GM19328 (cell line): ENCODE measurements around the gene TMEM106A.
"Not testable (repeated sequence)": the region's sequence is repeated elsewhere in the genome, so short reads cannot be mapped to it uniquely, and the experiment has no call there.

ENCODE experiments used
- ATAC-seq: cut with Tn5 transposase; IDR thresholded peaks from one replicate; pipeline ENCODE4 v1.9.1; 2021; ENCODE audit warnings: mild to moderate bottlenecking, moderate library complexity; ENCODE audit not compliant: unreplicated experiment

TMEM106A gene

GRCh38 chr17:43213545-43213944, 1.9 kb downstream of the TMEM106A start:
- no peak for ATAC-seq

DNA sequence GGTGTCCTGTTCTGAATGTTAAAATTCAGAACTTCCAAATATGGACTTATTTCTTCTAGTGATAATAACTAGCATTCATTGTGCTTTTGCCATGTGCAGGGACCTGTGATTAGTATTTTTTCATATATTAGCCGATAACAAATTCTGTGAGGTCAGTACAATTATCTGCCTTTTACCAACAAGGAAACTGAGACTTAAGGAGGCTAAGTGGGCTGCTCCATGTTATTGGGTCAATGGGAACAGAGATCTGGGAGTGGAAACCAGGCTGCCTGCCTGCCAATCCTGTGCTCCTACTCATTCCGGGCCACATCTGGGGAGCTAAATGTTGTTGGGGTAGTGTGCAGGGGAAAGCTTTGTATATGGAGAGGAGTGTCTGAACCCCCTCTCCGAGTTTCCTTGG, 3.7 kb downstream of the TMEM106A start:
- no peak for ATAC-seq

GRCh38 chr17:43216369-43216761, 4.7 kb downstream of the TMEM106A start:
- no peak for ATAC-seq

DNA sequence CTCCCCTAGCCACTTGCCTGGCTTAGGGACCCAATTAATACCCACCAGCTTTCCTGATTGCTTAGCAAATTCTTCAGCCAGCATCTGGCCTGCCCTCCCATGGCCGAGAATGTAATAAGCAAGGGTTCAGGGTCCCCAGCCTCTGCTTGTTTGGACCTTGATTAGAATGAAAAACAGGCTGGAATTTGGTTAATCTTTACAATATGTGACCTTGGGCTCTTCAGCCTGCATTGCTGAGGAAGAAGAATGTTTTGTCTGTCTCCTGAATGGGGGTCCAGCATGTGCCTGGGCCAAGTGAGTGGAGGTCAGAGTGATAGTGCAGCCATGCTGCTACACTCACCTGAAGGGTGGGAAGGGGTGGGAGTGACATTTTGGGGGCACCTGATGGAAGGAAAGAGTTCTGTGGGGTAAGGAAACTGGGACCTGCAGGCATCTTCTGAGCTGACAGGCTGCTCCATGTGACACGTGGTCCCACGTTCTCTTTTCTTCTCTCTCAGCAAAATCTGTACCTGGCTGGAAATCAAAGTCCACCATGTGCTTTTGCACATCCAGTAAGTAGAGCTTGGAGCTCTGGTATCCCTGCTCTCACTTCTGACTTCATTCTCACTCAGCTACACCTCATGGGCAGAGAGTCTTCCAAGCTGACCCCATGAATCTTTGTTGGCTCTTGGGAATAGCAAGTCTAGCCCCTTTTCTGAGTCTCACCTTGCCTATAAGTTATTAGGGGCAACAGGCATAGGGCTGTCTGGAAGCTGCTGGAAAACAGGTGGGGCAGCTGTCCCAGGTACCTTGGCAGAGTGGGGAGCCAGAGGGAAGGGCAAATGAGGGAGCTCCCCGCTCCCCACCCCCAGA, 5.3 kb downstream of the TMEM106A start:
- no peak for ATAC-seq

DNA sequence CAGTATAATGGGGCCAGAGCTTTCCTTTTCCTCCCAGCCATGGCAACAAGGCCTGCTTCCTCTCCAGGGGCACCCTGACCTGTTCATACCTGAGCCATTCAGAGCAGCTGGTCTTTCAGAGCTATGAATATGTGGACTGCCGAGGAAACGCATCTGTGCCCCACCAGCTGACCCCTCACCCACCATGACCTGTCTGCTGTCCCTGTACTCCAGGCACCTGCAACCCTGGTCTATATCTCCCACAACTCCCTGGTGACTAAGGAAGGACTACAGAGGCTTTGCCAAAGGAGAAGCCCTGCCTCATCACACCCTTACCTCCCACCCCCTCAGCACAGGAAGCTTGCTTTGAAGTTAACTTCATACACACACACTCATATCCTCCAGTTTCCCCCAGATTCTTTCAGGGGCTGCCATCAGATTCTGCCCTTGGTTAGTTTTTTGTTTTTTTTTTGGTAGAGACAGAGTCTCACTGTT, 6.0 kb downstream of the TMEM106A start:
- no peak for ATAC-seq

GRCh38 chr17:43219001-43219400, 7.3 kb downstream of the TMEM106A start:
- no peak for ATAC-seq

DNA sequence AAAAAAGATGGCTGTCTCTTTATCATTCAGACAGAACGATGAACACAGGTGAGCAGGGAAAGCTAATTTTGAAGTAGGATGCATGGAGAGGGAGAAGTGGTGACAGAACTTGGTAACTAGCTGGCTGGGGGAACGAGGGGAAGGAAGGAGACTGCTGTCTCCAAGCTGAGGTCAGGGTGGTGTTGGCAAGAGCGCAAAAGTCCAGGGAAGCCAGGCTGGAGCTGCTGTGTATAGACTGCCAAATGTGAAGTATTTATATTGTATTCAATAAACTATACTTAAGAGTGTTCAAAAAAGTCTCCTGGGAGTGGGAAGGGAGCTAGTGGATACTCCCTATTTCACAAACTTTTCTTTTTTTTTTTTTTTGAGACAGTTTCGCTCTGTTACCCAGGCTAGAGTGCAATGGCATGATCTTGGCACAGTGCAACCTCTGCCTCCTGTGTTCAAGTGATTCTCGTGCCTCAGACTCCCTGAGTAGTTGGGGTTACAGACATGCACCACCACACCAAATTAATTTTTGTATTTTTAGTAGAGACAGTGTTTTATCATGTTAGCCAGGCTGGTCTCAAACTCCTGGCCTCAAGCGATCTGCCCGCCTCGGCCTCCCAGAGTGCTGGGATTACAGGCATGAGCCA, 8.2 kb downstream of the TMEM106A start:
- ATAC-seq = no peak

DNA sequence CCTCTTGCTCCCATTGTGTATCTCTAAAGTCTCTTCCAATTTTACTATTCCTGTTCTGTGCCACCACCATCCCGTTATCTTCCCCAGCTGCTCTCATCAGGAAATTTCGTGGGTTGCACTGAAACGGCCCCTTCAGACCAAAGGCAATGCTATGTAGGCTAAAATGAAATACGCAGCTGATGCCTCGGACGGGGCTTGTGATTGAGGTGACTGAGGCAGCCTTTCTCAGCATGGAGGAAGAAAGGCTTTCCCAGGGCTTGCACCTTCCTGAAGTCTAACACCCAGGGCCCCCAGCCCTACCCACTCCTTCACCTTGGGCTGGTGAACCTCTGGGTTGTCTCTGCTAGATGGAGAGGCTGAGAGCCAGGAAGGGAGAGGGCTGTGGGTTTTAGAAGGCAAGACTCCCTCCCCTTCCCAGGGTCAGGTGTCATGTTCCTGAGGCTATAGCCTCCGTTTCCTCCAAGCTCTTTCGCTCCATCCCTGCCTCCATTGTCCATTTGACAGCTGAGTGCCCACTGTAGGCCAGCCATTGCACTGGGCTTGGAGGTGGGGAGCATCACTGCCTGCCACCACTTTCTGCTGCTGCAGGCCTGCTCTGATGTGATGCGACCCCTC, 8.9 kb downstream of the TMEM106A start:
- no peak for ATAC-seq

DNA sequence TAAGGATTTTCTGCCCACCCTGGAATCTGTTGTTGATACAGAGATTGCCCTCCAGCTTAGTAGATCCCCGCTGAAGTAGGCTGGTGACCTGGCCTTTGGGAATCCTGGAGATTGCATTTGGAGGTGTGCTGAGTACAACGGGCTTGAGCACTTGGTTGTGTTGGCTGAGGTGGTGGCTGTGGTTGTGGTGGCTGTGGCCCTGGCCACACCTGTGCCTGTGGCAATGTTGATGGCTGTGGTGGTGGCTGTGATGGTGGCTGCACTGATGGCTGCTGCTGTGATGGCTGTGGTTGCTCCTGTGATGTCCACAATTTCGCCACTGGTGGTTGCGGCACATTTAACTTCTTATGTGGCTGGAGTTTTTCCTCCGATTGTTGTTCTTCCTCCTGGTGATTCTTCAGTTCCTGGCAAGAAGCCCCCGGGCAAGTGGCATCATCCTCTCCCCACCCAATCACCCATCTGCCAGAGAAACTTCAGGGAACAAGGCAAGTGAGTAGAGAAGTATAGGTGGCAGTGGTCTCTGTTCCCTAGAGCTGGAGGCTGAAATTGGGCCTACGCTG, 12.6 kb downstream of the TMEM106A start:
- no peak for ATAC-seq

DNA sequence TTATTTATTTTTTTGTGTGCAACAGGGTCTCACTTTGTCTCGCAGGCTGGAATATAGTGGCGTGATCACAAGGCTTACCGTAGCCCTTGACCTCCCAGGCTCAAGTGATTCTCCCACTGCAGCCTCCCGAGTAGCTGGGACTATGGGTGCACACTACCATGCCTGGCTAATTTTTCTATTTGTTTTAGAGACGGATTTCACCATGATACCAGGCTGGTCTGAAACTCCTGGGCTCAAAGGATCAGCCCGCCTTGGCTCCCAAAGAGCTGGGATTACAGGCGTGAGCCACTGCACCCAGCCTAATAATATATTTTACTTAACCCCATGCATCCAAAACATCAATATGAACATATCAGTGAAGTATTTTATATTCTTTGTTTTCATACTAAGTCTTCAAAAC, 14.7 kb downstream of the TMEM106A start:
- ATAC-seq = no peak

GRCh38 chr17:43228020-43228782, 16.5 kb downstream of the TMEM106A start, which contains the start of gene CCDC200:
Gene CCDC200, minus strand, starts transcription at chr17:43228623. Its CDS starts 69 bp downstream, at chr17:43228554.
- ATAC-seq = not testable (repeated sequence)

- not testable (repeated sequence) for ATAC-seq
Observed at GRCh38 chr17:43231205-43232020, 19.7 kb downstream of the TMEM106A start.

- not testable (repeated sequence) for ATAC-seq
Observed at GRCh38 chr17:43232021-43232699, 20.5 kb downstream of the TMEM106A start.

GRCh38 chr17:43233263-43233662, 21.6 kb downstream of the TMEM106A start:
- not testable (repeated sequence) for ATAC-seq

- not testable (repeated sequence) for ATAC-seq
Observed at GRCh38 chr17:43233877-43234276, 22.2 kb downstream of the TMEM106A start, which contains the start of gene RNU2-1. Gene RNU2-1, minus strand, starts transcription at chr17:43233977.

DNA sequence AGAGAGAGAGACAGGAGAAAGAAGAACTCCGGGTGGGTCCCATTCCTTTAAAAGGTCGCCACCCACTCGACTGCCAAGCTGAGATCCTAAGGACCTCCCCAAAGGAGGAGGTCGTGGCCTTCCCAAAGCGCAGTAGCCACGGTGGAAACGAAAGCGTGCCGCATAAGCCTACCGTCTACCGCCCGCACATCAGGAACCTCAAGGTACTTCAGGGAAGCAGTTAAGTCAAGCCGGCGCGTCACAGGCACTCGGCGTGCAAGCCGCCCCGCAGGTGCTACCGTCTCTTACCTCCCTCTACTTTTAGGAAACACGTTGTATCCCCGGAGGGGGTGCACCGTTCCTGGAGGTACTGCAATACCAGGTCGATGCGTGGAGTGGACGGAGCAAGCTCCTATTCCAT, 27.9 kb downstream of the TMEM106A start:
- ATAC-seq = not testable (repeated sequence)

GRCh38 chr17:43240596-43241352, 29.1 kb downstream of the TMEM106A start:
- not testable (repeated sequence) for ATAC-seq

- ATAC-seq = not testable (repeated sequence)
Observed at GRCh38 chr17:43246456-43246855, 34.8 kb downstream of the TMEM106A start.
